Sigmoid colon (tissue), 4 donors: ENCODE measurements around the gene DNAJC3.

Source experiments
- CTCF ChIP-seq, 4 experiments: fragments of 450-650 bp in 3 of 4; fragments of 200-600 bp in 1 of 4; IDR thresholded peaks; one replicate each; pipeline ENCODE4 v1.5.1; 2016 to 2019; ENCODE audit warnings: antibody characterized with exemption in 4 of 4, mild to moderate bottlenecking in 3 of 4, moderate library complexity in 2 of 4
- EP300 ChIP-seq, 4 donors: sonication (generic); formaldehyde crosslinking; IDR thresholded peaks; one replicate each; pipeline ENCODE4 v1.6.1; 2017; ENCODE audit warnings: antibody characterized with exemption in 4 of 4
- POLR2A ChIP-seq, 2 donors: fragments of 450-650 bp; IDR thresholded peaks; one replicate each; pipeline ENCODE4 v1.6.1; 2016; ENCODE audit warnings: antibody characterized with exemption in 2 of 2, mild to moderate bottlenecking in 2 of 2, moderate library complexity in 2 of 2
- POLR2AphosphoS5 ChIP-seq, 4 donors: sonication (generic); formaldehyde crosslinking; IDR thresholded peaks; one replicate each; pipeline ENCODE4 v1.6.1; 2017; ENCODE audit warnings: antibody characterized with exemption in 4 of 4

GRCh38 chr13:95716231-95716630 lies 39.3 kb downstream of the DNAJC3 start:
- TF ChIP-seq CTCF (IDR thresholded peaks at IDR 0.05) (no peak), POLR2AphosphoS5 (IDR thresholded peaks at IDR 0.05) (no peak), POLR2A (IDR thresholded peaks at IDR 0.05) (no peak), EP300 (IDR thresholded peaks at IDR 0.05) (no peak)
